Nephron progenitor cell (in vitro differentiated cells): ENCODE results near the gene GALNT13.
A peak's percentile ranks its signal among the peaks of the same experiment; 100 is the strongest.

Experiments
- DNase-seq: peaks from one replicate; pipeline ENCODE4 v3.0.0; 2021
- H3K27ac Mint-ChIP-seq: 2 replicates; pipeline ENCODE4 v1.8.0; 2021; ENCODE audit warnings: mild to moderate bottlenecking, moderate library complexity, mixed read lengths
- H3K27me3 Mint-ChIP-seq: 2 replicates; pipeline ENCODE4 v1.8.0; 2021; ENCODE audit warnings: mild to moderate bottlenecking, low read depth, mixed read lengths; ENCODE audit not compliant: poor library complexity
- H3K36me3 Mint-ChIP-seq: 2 replicates; pipeline ENCODE4 v1.8.0; 2021; ENCODE audit warnings: low read depth, mixed read lengths
- H3K4me1 Mint-ChIP-seq: 2 replicates; pipeline ENCODE4 v1.8.0; 2021; ENCODE audit warnings: mixed read lengths
- H3K4me3 Mint-ChIP-seq: 2 replicates; pipeline ENCODE4 v1.8.0; 2021; ENCODE audit warnings: mild to moderate bottlenecking, moderate library complexity, mixed read lengths
- H3K9me3 Mint-ChIP-seq: 2 replicates; pipeline ENCODE4 v1.8.0; 2021; ENCODE audit warnings: mild to moderate bottlenecking, moderate library complexity, mixed read lengths
- TF ChIP-seq, protein P1 (sequence below): fragments of 200-600 bp; sonication (generic); IDR thresholded peaks from 2 replicates; pipeline ENCODE4 v1.5.0; 2021; ENCODE audit warnings: antibody characterized with exemption

The GALNT13 gene

GRCh38 chr2:153986488-153987229 lies 114.9 kb downstream of the GALNT13 start:
- Mint-ChIP-seq H3K9me3 (no peaks in the 10 kb centered on the region), H3K27me3 (no peaks in the 10 kb centered on the region), H3K27ac (peak overlapping the region; percentile 11), H3K4me1 (no peaks in the 10 kb centered on the region), H3K4me3 (no peak overlapping the region), H3K36me3 (no peaks in the 10 kb centered on the region)
- no peak for DNase-seq
- TF ChIP-seq, protein P1, sequence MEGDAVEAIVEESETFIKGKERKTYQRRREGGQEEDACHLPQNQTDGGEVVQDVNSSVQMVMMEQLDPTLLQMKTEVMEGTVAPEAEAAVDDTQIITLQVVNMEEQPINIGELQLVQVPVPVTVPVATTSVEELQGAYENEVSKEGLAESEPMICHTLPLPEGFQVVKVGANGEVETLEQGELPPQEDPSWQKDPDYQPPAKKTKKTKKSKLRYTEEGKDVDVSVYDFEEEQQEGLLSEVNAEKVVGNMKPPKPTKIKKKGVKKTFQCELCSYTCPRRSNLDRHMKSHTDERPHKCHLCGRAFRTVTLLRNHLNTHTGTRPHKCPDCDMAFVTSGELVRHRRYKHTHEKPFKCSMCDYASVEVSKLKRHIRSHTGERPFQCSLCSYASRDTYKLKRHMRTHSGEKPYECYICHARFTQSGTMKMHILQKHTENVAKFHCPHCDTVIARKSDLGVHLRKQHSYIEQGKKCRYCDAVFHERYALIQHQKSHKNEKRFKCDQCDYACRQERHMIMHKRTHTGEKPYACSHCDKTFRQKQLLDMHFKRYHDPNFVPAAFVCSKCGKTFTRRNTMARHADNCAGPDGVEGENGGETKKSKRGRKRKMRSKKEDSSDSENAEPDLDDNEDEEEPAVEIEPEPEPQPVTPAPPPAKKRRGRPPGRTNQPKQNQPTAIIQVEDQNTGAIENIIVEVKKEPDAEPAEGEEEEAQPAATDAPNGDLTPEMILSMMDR = no peak

DNA sequence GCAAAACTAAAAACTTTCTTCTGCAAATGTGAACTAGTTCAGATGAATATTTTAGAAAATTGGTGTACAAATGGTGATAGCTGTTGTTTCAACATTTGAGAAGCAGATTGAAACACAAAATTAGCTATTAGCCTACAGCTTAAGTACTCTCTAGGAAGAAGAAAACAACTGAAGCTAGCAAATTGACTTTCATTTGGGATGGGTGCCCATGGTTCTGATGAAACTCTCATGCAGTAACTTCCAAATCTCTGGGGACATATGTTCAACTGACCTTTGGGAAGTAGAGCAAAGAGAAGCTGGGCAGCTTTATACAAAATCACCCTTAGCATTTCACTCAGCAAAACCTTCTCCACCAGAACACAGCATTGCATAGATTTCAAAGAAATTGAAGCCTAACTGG lies 119.0 kb downstream of the GALNT13 start:
- peaks cover 4% of the 10 kb centered on the region for H3K36me3 Mint-ChIP-seq
- DNase-seq = no peak
- no peaks in the 10 kb centered on the region for H3K27me3 Mint-ChIP-seq
- H3K27ac Mint-ChIP-seq = no peak overlapping the region
- peaks cover 14% of the 10 kb centered on the region for H3K9me3 Mint-ChIP-seq
- TF ChIP-seq, protein P1 = no peak
- H3K4me3 Mint-ChIP-seq = no peak overlapping the region
- no peaks in the 10 kb centered on the region for H3K4me1 Mint-ChIP-seq

- DNase-seq = no peak
- Mint-ChIP-seq H3K36me3 (peaks cover 21% of the 10 kb centered on the region), H3K27ac (peak overlapping the region; percentile 64), H3K4me3 (no peak overlapping the region), H3K4me1 (peaks cover 12% of the 10 kb centered on the region), H3K9me3 (peaks cover 39% of the 10 kb centered on the region), H3K27me3 (no peaks in the 10 kb centered on the region)
- TF ChIP-seq, protein P1 = no peak
Measured at GRCh38 chr2:154013514-154013913, 141.8 kb downstream of the GALNT13 start.

DNA sequence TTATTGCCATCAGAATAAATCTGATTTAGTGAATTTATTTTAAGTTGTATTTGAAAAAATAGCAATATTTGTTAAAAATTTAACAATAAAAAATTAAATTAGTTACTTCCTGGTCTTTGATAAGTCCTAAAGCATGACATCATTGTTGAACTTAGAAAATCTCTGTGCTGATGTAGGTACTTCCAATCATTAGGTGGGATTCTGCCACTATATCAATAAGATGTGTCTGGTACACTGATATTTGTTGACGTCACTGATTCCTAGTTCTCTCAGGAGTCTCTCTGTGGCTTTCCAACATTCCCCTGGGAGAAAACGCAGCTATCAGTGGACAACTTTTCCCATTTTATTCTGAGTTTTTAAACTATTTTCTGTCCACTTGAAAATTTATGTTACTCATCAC lies 143.5 kb downstream of the GALNT13 start:
- no peak for DNase-seq
- H3K27ac Mint-ChIP-seq = no peak overlapping the region
- H3K4me3 Mint-ChIP-seq = no peak overlapping the region
- H3K9me3 Mint-ChIP-seq = peaks cover 31% of the 10 kb centered on the region
- TF ChIP-seq, protein P1 = no peak
- H3K27me3 Mint-ChIP-seq = no peaks in the 10 kb centered on the region
- H3K36me3 Mint-ChIP-seq = peaks cover 15% of the 10 kb centered on the region
- H3K4me1 Mint-ChIP-seq = peaks cover 12% of the 10 kb centered on the region

- H3K27ac Mint-ChIP-seq = no peak overlapping the region
- peaks cover 6% of the 10 kb centered on the region for H3K36me3 Mint-ChIP-seq
- TF ChIP-seq, protein P1 = no peak
Measured at GRCh38 chr2:154029504-154029903, 157.8 kb downstream of the GALNT13 start.

GRCh38 chr2:154032220-154032619 lies 160.5 kb downstream of the GALNT13 start:
- Mint-ChIP-seq H3K4me3 (no peak overlapping the region), H3K36me3 (no peaks in the 10 kb centered on the region), H3K27me3 (no peaks in the 10 kb centered on the region), H3K4me1 (no peaks in the 10 kb centered on the region), H3K27ac (no peak overlapping the region), H3K9me3 (peaks cover 4% of the 10 kb centered on the region)
- TF ChIP-seq, protein P1 = no peak
- DNase-seq = no peak

More at GRCh38 chr2:154029504-154029903, 157.8 kb downstream of the GALNT13 start:
- Mint-ChIP-seq H3K4me1 (no peaks in the 10 kb centered on the region), H3K4me3 (no peak overlapping the region), H3K27me3 (no peaks in the 10 kb centered on the region), H3K9me3 (peaks cover 10% of the 10 kb centered on the region)
- DNase-seq = no peak
